T-helper 17 cell (primary cell): ENCODE results near the gene SLC8A1. TPM values are rescaled to one million over a fixed set of nuclear protein-coding genes. Genes with fewer than 3 reads are reported as not detected.

ENCODE experiments used
- ATAC-seq: fragments of 150-1000 bp; cut with Tn5 transposase; 2 replicates; pipeline ENCODE4 v1.10.0; 2021; ENCODE audit warnings: mild to moderate bottlenecking, moderate library complexity
- DNase-seq, 3 donors: peaks; one replicate each; pipeline versions ENCODE4 v3.0.0 to v3.0.0-alpha.2; 2020 to 2021
- H3K9me3 ChIP-seq: one replicate; pipeline ENCODE4 v1.7.0; 2013; ENCODE audit warnings: low read length, mild to moderate bottlenecking; ENCODE audit not compliant: control insufficient read depth, poor library complexity, severe bottlenecking
- H3K27ac Mint-ChIP-seq: one replicate; pipeline ENCODE4 v1.8.0; 2022; ENCODE audit warnings: mild to moderate bottlenecking, moderate library complexity, mixed read lengths
- H3K27me3 Mint-ChIP-seq: one replicate; pipeline ENCODE4 v1.8.0; 2022; ENCODE audit warnings: mixed read lengths
- H3K36me3 Mint-ChIP-seq: one replicate; pipeline ENCODE4 v1.8.0; 2022; ENCODE audit warnings: low read depth, mixed read lengths
- H3K4me1 Mint-ChIP-seq: one replicate; pipeline ENCODE4 v1.8.0; 2022; ENCODE audit warnings: mild to moderate bottlenecking, mixed read lengths
- H3K4me3 Mint-ChIP-seq: one replicate; pipeline ENCODE4 v1.8.0; 2022; ENCODE audit warnings: mild to moderate bottlenecking, moderate library complexity, mixed read lengths
- total RNA-seq, 4 donors: library from RNA in 2 of 4; stranded (reverse) in 2 of 4; gene quantifications; one replicate each; pipeline ENCODE4 v1.2.3 and lab custom pipeline; 2022 to 2026

The SLC8A1 gene
- total RNA-seq, 2 donors from 2014 or later: 0.26 to 1.4 TPM

- H3K9me3 ChIP-seq: no peaks in the 10 kb centered on the region
- DNase-seq (no peak), ATAC-seq (no peak)
- no peak overlapping the region for H3K4me3 Mint-ChIP-seq
- no peaks in the 10 kb centered on the region for H3K4me1 Mint-ChIP-seq
- H3K27me3 Mint-ChIP-seq: no peaks in the 10 kb centered on the region
- H3K36me3 Mint-ChIP-seq: no peaks in the 10 kb centered on the region
- H3K27ac Mint-ChIP-seq: no peak overlapping the region
Measured at GRCh38 chr2:40430776-40431599, 20.9 kb downstream of the SLC8A1 start.

- no peaks in the 10 kb centered on the region for H3K27me3 Mint-ChIP-seq
- H3K27ac Mint-ChIP-seq: no peak overlapping the region
- no peaks in the 10 kb centered on the region for H3K9me3 ChIP-seq
- no peak overlapping the region for H3K4me3 Mint-ChIP-seq
- no peaks in the 10 kb centered on the region for H3K36me3 Mint-ChIP-seq
- ATAC-seq (no peak), DNase-seq (no peak)
- H3K4me1 Mint-ChIP-seq: no peaks in the 10 kb centered on the region
Measured at GRCh38 chr2:40428439-40428838, 23.5 kb downstream of the SLC8A1 start.

GRCh38 chr2:40421631-40422297 is 30.1 kb downstream of the SLC8A1 start:
- Mint-ChIP-seq H3K4me3 (no peak overlapping the region), H3K27ac (no peak overlapping the region), H3K36me3 (no peaks in the 10 kb centered on the region), H3K4me1 (no peaks in the 10 kb centered on the region), H3K27me3 (no peaks in the 10 kb centered on the region)
- no peak for ATAC-seq
- no peaks in the 10 kb centered on the region for H3K9me3 ChIP-seq
- no peak for DNase-seq

- Mint-ChIP-seq H3K27ac (no peak overlapping the region), H3K4me1 (no peaks in the 10 kb centered on the region), H3K27me3 (no peaks in the 10 kb centered on the region), H3K36me3 (no peaks in the 10 kb centered on the region), H3K4me3 (no peak overlapping the region)
- no peaks in the 10 kb centered on the region for H3K9me3 ChIP-seq
- ATAC-seq (no peak), DNase-seq (no peak)
Measured at GRCh38 chr2:40420478-40420877, 31.4 kb downstream of the SLC8A1 start.

- Mint-ChIP-seq H3K4me3 (no peak overlapping the region), H3K27me3 (no peaks in the 10 kb centered on the region), H3K36me3 (no peaks in the 10 kb centered on the region), H3K4me1 (no peaks in the 10 kb centered on the region), H3K27ac (no peak overlapping the region)
- no peaks in the 10 kb centered on the region for H3K9me3 ChIP-seq
- ATAC-seq: no peak
- no peak for DNase-seq
Measured at GRCh38 chr2:40419364-40419762, 32.5 kb downstream of the SLC8A1 start.

- Mint-ChIP-seq H3K36me3 (no peaks in the 10 kb centered on the region), H3K4me3 (no peak overlapping the region), H3K27ac (no peak overlapping the region), H3K27me3 (no peaks in the 10 kb centered on the region), H3K4me1 (no peaks in the 10 kb centered on the region)
- no peaks in the 10 kb centered on the region for H3K9me3 ChIP-seq
- DNase-seq (no peak), ATAC-seq (no peak)
Measured at GRCh38 chr2:40418614-40419363, 33.1 kb downstream of the SLC8A1 start.

GRCh38 chr2:40416486-40416885 is 35.4 kb downstream of the SLC8A1 start:
- Mint-ChIP-seq H3K27me3 (no peaks in the 10 kb centered on the region), H3K4me1 (no peaks in the 10 kb centered on the region), H3K27ac (no peak overlapping the region), H3K36me3 (no peaks in the 10 kb centered on the region), H3K4me3 (no peak overlapping the region)
- no peak for DNase-seq
- ATAC-seq: no peak
- no peaks in the 10 kb centered on the region for H3K9me3 ChIP-seq

- no peaks in the 10 kb centered on the region for H3K4me1 Mint-ChIP-seq
- H3K4me3 Mint-ChIP-seq: no peak overlapping the region
- H3K27ac Mint-ChIP-seq: no peak overlapping the region
- DNase-seq (no peak), ATAC-seq (no peak)
- H3K27me3 Mint-ChIP-seq: no peaks in the 10 kb centered on the region
- H3K36me3 Mint-ChIP-seq: no peaks in the 10 kb centered on the region
- no peaks in the 10 kb centered on the region for H3K9me3 ChIP-seq
Measured at GRCh38 chr2:40415391-40415790, 36.5 kb downstream of the SLC8A1 start.

- no peaks in the 10 kb centered on the region for H3K9me3 ChIP-seq
Measured at GRCh38 chr2:40412456-40412855, 39.4 kb downstream of the SLC8A1 start.

GRCh38 chr2:40410695-40411094 is 41.2 kb downstream of the SLC8A1 start:
- Mint-ChIP-seq H3K4me3 (no peak overlapping the region), H3K27ac (no peak overlapping the region), H3K4me1 (no peaks in the 10 kb centered on the region), H3K27me3 (peaks cover 6% of the 10 kb centered on the region), H3K36me3 (no peaks in the 10 kb centered on the region)
- H3K9me3 ChIP-seq: no peaks in the 10 kb centered on the region
- ATAC-seq: no peak
- no peak for DNase-seq

More at GRCh38 chr2:40412456-40412855, 39.4 kb downstream of the SLC8A1 start:
- Mint-ChIP-seq H3K36me3 (no peaks in the 10 kb centered on the region), H3K4me1 (no peaks in the 10 kb centered on the region), H3K27me3 (peaks cover 3% of the 10 kb centered on the region), H3K27ac (no peak overlapping the region), H3K4me3 (no peak overlapping the region)
- DNase-seq (no peak), ATAC-seq (no peak)

GRCh38 chr2:40409734-40410133 is 42.2 kb downstream of the SLC8A1 start:
- DNase-seq: no peak
- no peaks in the 10 kb centered on the region for H3K4me1 Mint-ChIP-seq
- no peaks in the 10 kb centered on the region for H3K9me3 ChIP-seq
- peaks cover 6% of the 10 kb centered on the region for H3K27me3 Mint-ChIP-seq
- no peak for ATAC-seq
- no peaks in the 10 kb centered on the region for H3K36me3 Mint-ChIP-seq
- no peak overlapping the region for H3K27ac Mint-ChIP-seq
- no peak overlapping the region for H3K4me3 Mint-ChIP-seq

GRCh38 chr2:40406485-40407289 is 45.2 kb downstream of the SLC8A1 start:
- no peak for DNase-seq
- Mint-ChIP-seq H3K36me3 (no peaks in the 10 kb centered on the region), H3K4me1 (no peaks in the 10 kb centered on the region), H3K27me3 (peaks cover 6% of the 10 kb centered on the region), H3K4me3 (no peak overlapping the region), H3K27ac (no peak overlapping the region)
- no peaks in the 10 kb centered on the region for H3K9me3 ChIP-seq
- no peak for ATAC-seq

- Mint-ChIP-seq H3K4me3 (no peak overlapping the region), H3K36me3 (no peaks in the 10 kb centered on the region)
Measured at GRCh38 chr2:40405465-40405864, 46.4 kb downstream of the SLC8A1 start.

More at GRCh38 chr2:40405465-40405864, 46.4 kb downstream of the SLC8A1 start:
- Mint-ChIP-seq H3K27ac (no peak overlapping the region), H3K27me3 (peaks cover 6% of the 10 kb centered on the region), H3K4me1 (no peaks in the 10 kb centered on the region)
- H3K9me3 ChIP-seq: no peaks in the 10 kb centered on the region
- ATAC-seq: no peak
- no peak for DNase-seq
